Stimulated activated CD8-positive, alpha-beta memory T cell treated with anti-CD3 and anti-CD28 coated beads, Interleukin-12 subunit alpha, Interleukin-12 subunit beta, amount 100 ng/mL, for 4 hours (primary cell): ENCODE measurements around the gene NFATC1.

Source experiments
- DNase-seq: peaks from one replicate; pipeline ENCODE4 v3.0.0-alpha.2; 2020; ENCODE audit warnings: low read depth

The NFATC1 gene

DNA sequence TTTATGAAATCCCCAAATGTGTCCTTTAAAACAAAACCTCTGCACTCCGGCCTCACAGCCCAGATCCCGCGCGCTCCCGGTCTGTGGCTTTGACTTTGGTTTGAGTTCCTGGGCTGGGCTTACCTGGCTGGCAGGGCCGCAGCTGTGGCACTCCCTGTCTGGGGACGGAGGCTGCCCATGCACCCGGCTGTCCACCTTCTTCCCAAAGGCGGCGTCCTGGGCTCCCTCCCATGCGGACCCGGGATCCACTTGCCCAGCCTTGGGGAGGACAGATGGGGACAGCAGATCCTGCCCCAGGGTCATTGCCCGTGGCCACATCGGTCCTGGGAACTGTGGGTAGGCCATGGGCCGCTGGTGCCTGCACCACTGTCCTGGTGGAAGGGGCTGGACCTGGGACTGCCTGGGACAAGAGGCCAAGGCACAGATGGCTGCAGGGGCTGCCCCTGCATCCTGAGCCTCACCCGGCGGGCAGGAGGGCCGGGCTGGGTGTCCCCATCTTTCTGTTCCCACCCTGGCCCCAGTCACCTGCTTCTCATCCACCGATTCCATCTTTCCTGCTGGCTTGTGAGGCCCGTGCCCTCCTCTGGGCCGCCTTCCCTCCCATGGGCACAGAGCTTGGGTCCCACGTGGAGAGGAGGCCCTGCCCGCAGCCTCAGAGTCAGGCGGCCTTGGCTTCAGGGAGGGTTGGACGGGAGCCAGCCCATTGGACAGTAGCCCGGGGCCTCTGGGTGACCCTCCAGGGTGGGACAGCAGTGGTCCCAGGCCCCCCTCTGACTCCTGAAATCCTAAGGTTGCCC lies 27.7 kb downstream of the NFATC1 start:
- no peak for DNase-seq

GRCh38 chr18:79424008-79424565 lies 28.4 kb downstream of the NFATC1 start:
- DNase-seq = no peak

DNA sequence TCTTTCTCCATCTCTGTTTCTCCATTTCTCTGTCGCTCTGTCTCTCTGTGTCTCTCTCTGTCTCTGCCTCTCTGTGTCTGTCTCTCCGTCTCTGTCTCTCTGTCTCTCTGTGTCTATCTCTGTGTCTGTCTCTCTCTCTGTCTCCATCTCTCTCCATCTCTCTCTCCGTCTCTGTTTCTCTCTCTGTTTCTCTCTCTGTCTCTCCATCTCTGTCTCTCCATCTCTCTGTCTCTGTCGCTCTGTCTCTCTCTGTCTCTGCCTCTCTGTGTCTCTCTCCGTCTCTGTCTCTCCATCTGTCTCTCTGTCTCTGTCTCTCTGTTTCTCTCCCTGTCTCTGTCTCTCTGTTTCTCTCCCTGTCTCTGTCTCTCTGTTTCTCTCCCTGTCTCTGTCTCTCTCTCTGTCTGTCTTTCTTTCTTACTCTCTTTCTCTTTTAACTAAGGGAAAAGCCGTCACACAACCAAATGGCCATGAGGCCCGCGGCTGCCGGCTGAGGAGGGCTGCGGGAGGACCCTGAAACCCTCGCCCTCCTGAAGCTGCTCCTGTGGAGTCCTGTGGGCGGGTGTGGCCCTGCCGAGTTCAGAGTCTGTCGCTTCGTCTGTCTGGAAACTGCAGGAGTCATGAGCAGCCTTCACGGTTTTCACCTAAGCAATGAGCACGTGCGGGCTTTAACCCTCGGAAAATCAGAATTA lies 29.3 kb downstream of the NFATC1 start:
- no peak for DNase-seq

- no peak for DNase-seq
Observed at GRCh38 chr18:79425569-79425886, 29.8 kb downstream of the NFATC1 start.

DNA sequence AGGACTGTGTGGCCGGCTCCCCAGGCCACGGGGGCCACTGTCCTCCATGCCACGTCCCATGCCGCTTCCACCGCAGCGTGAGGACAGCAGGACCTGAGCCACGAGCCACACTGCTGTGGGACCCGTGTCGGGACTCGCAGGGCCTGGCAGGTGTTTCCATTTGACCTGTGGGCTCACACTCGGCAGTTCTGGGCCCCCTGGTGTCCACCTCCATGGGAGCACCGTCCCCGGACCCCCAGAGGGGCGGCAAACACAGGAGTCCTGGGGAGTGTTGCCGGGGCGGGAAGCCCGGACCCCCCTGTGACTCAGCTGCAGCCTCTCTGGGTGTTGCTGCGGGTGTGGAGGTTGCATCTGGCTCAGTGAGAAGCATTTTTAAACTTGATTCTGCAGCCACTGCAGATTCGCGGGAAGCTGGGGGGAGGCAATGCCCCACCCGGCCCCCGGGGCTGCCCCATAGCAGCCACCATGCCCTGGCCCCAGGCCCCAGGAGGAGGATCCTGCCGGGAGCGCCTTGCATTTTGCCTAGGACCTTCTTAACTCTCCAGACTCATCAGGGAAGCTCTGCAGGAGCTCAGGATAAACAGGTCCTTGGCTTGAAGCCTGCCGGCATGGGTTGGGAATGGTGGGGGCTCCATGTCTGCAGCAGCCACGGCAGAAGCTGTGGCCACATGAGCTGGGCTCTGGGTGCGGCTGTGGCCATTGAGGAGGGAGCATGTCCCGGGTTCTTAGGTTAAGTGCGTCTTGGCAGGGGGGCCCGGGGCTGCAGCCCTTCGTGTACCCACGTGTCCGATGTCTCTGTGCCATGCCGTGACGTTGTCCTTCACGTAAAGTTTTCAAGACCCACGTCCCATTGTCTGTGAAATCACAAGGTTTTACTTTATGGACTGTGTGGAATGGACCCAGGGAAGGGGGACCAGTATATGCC lies 30.9 kb downstream of the NFATC1 start:
- DNase-seq = no peak

DNA sequence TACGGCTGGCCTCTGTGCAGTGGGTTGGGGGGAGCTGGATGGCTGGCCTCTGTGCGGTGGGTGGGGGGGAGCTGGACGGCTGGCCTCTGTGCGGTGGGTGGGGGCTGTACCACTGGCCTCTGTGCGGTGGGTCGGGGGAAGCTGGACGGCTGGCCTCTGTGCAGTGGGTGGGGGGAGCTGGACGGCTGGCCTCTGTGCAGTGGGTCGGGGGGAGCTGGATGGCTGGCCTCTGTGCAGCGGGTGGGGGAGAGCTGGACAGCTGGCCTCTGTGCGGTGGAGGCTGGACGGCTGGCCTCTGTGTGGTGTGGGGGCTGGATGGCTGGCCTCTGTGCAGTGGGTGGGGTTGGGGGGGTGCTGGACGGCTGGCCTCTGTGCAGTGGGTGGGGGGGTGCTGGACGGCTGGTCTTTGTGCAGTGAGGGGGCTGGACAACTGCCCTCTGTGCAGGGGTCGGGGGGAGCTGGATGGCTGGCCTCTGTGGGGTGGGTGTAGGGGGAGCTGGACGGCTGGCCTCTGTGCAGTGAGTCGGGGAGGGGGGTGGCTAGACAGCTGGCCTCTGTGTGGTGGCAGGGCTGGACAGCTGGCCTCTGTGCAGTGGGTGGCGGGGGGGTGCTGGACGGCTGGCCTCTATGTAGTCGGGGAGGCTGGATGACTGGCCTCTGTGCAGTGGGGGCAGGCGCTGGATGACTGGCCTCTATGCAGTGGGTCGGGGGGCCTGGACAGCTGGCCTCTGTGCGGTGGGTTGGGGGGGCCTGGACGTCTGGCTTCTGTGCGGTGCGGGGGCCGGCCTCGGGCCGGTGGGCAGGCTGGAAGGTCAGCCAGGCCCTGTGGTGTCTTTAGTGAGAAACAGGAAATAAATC lies 31.9 kb downstream of the NFATC1 start:
- no peak for DNase-seq

GRCh38 chr18:79428287-79428686 lies 32.6 kb downstream of the NFATC1 start:
- DNase-seq = no peak

DNA sequence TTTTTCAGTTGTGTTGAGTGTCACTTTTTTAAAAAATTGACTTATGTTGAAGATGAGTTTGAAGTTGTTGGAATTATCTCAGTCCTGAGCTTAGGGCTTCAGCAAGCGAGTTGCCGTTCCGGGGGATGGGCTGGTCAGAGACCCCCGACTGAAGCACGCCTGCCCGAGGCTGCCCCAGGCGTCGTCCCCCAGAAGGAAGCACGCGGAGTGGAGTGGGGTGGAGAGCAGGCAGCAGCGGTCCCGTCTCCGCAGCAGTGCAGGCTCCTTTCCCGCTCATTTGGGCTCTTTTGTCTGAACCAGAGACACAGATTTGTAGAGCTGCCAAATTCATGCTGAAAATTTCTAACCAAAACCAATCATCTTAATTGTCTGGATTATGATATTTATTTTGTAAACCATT lies 33.7 kb downstream of the NFATC1 start:
- no peak for DNase-seq

DNA sequence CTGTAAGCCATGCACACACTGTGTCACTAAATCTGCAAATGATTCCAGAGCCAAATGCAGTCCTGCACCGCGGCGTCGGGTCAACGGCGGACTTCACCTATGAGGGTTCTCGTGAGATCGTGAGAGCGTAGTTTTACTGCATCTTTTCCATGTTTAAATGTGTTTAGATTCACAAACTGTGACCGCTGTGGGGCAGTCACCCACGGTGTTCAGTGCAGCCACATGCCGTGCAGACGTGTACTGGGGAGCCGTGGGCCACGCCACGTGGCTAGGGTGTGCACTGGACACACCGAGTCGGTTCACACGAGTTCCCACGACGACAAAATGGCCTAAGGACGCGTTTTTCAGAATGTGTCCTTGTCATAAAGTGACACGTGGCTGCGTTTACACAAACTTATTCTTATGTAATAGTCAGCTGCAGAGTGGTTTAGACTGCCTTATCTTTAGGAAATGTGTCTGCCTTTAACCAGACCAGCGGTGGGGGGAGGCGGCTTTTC lies 34.1 kb downstream of the NFATC1 start:
- no peak for DNase-seq

- DNase-seq = no peak
Observed at GRCh38 chr18:79432376-79433120, 36.8 kb downstream of the NFATC1 start.

- no peak for DNase-seq
Observed at GRCh38 chr18:79433431-79433830, 37.7 kb downstream of the NFATC1 start.

- DNase-seq = no peak
Observed at GRCh38 chr18:79434607-79435401, 39.1 kb downstream of the NFATC1 start.

- no peak for DNase-seq
Observed at GRCh38 chr18:79436556-79437275, 41.0 kb downstream of the NFATC1 start.

GRCh38 chr18:79438089-79438897 lies 42.6 kb downstream of the NFATC1 start:
- no peak for DNase-seq

- peak; percentile 9 for DNase-seq
Observed at GRCh38 chr18:79438898-79439627, 43.3 kb downstream of the NFATC1 start.

DNA sequence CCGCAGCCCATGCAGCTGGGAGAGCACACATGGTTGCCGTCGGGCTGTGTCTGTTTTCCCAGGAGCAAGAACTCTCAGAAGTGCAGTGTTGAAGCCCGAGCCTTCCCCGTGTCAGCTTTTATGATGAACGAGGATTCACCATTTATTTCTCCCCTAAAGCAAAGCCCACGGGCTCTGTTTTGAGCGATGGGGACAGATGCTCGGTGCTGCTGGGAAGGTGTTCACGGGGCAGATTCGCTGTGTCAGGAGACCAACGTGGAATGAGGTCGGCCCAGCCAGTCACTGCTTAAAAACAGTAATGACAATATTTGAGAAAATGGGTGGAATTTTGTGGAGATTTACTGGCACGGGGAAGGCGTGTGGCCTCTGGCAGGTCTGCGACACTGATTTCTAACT lies 43.9 kb downstream of the NFATC1 start:
- DNase-seq = no peak

GRCh38 chr18:79440316-79441110 lies 44.8 kb downstream of the NFATC1 start:
- DNase-seq = no peak
